ENCODE data around the gene ZYX. TPM values are rescaled to one million over a fixed set of nuclear protein-coding genes. Genes with fewer than 3 reads are reported as not detected.

The ZYX gene
- total and polyA plus RNA-seq, 9 of the 15 experiments (the other 6 are each of a cell fraction or from before 2014, with no cell fraction given), result 1.8 to 130 (median 15.7) TPM

- peak; percentile 44; the same call in 1 of the 2 replicates for TF ChIP-seq TOE1 (IDR thresholded peaks at IDR 0.05; ENCODE audit: borderline replicate concordance)
- TF ChIP-seq TOE1 (CRISPR knock-in tag; IDR thresholded peaks at IDR 0.05; ENCODE audit: borderline replicate concordance, low read depth), result no peak
- peak; percentile 40; the same call in 1 of the 2 replicates for TF ChIP-seq SMAD4 (CRISPR knock-in tag; conservative IDR thresholded peaks at IDR 0.05)
- TF ChIP-seq E2F8 (IDR thresholded peaks at IDR 0.05; ENCODE audit: low read depth, partially characterized antibody), result peak; percentile 32
- no peak for TF ChIP-seq ZNF445 (CRISPR knock-in tag; IDR thresholded peaks at IDR 0.05; ENCODE audit: low read depth)
- TF ChIP-seq CXXC5 (CRISPR knock-in tag; IDR thresholded peaks at IDR 0.05), result peak; percentile 77
- 0 out of 2 replicates have a peak, but pooled peaks have one; percentile 43 for TF ChIP-seq PHF21A (IDR thresholded peaks at IDR 0.05; ENCODE audit: borderline replicate concordance, low read depth)
- TF ChIP-seq, protein P1, sequence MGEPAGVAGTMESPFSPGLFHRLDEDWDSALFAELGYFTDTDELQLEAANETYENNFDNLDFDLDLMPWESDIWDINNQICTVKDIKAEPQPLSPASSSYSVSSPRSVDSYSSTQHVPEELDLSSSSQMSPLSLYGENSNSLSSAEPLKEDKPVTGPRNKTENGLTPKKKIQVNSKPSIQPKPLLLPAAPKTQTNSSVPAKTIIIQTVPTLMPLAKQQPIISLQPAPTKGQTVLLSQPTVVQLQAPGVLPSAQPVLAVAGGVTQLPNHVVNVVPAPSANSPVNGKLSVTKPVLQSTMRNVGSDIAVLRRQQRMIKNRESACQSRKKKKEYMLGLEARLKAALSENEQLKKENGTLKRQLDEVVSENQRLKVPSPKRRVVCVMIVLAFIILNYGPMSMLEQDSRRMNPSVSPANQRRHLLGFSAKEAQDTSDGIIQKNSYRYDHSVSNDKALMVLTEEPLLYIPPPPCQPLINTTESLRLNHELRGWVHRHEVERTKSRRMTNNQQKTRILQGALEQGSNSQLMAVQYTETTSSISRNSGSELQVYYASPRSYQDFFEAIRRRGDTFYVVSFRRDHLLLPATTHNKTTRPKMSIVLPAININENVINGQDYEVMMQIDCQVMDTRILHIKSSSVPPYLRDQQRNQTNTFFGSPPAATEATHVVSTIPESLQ (CRISPR knock-in tag; IDR thresholded peaks at IDR 0.05), result no peak
- TF ChIP-seq NBN (IDR thresholded peaks at IDR 0.05; ENCODE audit: low read depth), result peak; percentile 56; the same call in 1 of the 2 replicates
- peak in 1 of 2 experiments; percentile 84; a peak in 1 of 4 replicates for TF ChIP-seq RCOR1 (IDR thresholded peaks at IDR 0.05; ENCODE audit: borderline replicate concordance in 1 of 2, low read depth in 2 of 2, low read length in 2 of 2)
- no peak for TF ChIP-seq MEF2D (tag; conservative IDR thresholded peaks at IDR 0.05; ENCODE audit: low read depth)
- TF ChIP-seq FOXK2 (conservative IDR thresholded peaks at IDR 0.05 in 1 of 2, IDR thresholded peaks at IDR 0.05 in 1 of 2; ENCODE audit: low read depth in 2 of 2), result no peak
- TF ChIP-seq YY1 (IDR thresholded peaks at IDR 0.05; ENCODE audit: borderline replicate concordance in 1 of 3, control insufficient read depth in 1 of 3, extremely low read depth in 1 of 3, insufficient read depth in 3 of 3, insufficient read length in 1 of 3, insufficient replicate concordance in 2 of 3, low read depth in 1 of 3, low read length in 2 of 3), result peak; percentile 29 to 71 (median 70)
- peak; percentile 89 for TF ChIP-seq HNRNPLL (IDR thresholded peaks at IDR 0.05; ENCODE audit: low read depth, low read length, poor library complexity, severe bottlenecking)
- no peak for TF ChIP-seq MITF (IDR thresholded peaks at IDR 0.05)
- TF ChIP-seq KDM4B (IDR thresholded peaks at IDR 0.05; ENCODE audit: borderline replicate concordance in 2 of 2, low read depth in 1 of 2), result 0 out of 4 replicates have a peak, but pooled peaks of 1 of the 2 experiments have one; percentile 55
- TF ChIP-seq JUN (IDR thresholded peaks at IDR 0.05; ENCODE audit: borderline replicate concordance, low read depth, low read length), result 0 out of 2 replicates have a peak, but pooled peaks have one; percentile 23
- TF ChIP-seq JUN (CRISPR knock-in tag; IDR thresholded peaks at IDR 0.05; ENCODE audit: borderline replicate concordance), result no peak
- TF ChIP-seq, protein P2, sequence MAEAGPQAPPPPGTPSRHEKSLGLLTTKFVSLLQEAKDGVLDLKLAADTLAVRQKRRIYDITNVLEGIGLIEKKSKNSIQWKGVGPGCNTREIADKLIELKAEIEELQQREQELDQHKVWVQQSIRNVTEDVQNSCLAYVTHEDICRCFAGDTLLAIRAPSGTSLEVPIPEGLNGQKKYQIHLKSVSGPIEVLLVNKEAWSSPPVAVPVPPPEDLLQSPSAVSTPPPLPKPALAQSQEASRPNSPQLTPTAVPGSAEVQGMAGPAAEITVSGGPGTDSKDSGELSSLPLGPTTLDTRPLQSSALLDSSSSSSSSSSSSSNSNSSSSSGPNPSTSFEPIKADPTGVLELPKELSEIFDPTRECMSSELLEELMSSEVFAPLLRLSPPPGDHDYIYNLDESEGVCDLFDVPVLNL (CRISPR knock-in tag; IDR thresholded peaks at IDR 0.05; ENCODE audit: low read depth), result 0 out of 2 replicates have a peak, but pooled peaks have one; percentile 21
These were observed 35.7 kb upstream of the ZYX start (continued) for GRCh38 chr7:143345428-143345900.

Measured in K562 (cell line).